GM12801 (cell line): ENCODE results near the gene VILL.

Experiments
- TF ChIP-seq, protein P1 (sequence below): IDR thresholded peaks from one replicate; pipeline ENCODE4 v1.5.1; 2011; ENCODE audit warnings: control low read depth; ENCODE audit not compliant: insufficient read length; ENCODE audit errors: extremely low read depth

The VILL gene

DNA sequence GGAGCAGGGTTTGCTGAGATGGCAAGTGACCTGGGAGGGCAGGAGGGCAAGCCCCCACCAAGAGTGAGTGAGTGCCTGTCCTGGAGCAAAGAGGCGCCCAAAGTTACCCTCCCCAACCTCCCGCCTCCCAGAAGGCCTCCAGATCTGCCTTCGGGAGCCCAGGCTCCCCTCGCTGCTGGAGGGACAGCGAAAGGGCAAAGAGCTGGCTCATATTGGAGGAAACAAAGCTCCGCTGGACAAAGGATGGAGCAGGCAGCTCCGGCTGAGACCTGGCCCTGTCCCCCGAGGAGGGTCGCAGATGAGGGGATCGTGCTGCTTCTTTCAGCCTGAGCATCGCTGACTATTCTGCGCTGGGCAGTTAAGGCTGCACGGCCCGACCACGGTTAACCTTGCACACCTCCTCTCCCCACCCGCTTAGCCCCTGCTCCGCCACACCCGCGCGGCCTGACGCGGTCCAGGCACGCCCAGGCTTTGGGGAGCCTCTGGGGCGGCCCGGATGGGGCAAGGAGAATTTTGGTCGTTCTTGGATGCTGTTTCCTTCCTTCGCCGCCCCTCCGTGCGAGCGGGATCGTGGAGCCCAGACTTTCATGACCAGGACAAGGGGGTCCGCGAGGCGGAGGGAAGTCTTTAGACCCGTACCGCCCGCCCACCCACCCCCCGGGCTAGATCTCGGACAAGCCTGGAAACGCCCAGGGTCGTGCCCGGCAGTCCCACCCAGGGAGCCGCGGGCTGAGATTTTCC, 38.2 kb downstream of the VILL start:
- TF ChIP-seq, protein P1, sequence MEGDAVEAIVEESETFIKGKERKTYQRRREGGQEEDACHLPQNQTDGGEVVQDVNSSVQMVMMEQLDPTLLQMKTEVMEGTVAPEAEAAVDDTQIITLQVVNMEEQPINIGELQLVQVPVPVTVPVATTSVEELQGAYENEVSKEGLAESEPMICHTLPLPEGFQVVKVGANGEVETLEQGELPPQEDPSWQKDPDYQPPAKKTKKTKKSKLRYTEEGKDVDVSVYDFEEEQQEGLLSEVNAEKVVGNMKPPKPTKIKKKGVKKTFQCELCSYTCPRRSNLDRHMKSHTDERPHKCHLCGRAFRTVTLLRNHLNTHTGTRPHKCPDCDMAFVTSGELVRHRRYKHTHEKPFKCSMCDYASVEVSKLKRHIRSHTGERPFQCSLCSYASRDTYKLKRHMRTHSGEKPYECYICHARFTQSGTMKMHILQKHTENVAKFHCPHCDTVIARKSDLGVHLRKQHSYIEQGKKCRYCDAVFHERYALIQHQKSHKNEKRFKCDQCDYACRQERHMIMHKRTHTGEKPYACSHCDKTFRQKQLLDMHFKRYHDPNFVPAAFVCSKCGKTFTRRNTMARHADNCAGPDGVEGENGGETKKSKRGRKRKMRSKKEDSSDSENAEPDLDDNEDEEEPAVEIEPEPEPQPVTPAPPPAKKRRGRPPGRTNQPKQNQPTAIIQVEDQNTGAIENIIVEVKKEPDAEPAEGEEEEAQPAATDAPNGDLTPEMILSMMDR = no peak

DNA sequence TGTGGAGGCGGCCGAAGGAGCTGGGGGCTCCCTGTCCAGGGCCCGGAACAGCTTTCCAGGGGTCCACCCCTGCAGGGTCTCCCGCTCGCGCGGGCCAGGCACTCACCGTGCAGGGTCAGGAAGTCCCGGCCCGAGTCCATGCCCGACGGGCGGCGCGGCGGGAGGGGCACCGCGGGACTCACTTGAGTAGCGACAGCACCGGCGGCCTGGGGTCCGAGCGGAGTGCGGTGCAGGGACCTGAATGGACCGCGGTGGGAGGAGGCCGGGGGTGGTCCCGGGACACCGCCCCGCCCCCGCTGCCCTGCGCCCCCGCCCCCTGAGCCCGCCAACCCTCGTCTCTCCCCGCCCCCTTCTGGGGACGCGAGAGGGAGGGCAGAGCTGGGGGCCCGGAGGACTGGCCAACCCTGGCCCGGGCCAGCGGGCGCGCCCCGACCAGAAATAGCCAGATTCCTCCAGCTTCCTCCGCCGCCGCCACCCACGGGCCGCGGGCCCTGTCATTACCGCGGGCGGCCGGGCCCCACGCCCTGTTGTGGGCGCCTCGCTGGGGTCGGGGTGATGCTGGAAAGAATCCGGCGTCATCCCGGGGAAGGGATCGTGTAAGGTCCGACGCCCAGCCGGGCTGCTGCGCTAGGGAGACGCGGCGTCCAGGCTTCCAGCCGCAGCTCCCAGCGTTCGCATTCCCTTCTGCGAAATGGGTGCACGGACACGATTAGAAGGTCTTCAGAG, 39.0 kb downstream of the VILL start, which contains the start of gene PLCD1:
Gene PLCD1 (minus strand): TSS at position 243 of the 726 bp plus-strand sequence. CDS start 103 bp downstream, at position 140.
- TF ChIP-seq, protein P1 = no peak

DNA sequence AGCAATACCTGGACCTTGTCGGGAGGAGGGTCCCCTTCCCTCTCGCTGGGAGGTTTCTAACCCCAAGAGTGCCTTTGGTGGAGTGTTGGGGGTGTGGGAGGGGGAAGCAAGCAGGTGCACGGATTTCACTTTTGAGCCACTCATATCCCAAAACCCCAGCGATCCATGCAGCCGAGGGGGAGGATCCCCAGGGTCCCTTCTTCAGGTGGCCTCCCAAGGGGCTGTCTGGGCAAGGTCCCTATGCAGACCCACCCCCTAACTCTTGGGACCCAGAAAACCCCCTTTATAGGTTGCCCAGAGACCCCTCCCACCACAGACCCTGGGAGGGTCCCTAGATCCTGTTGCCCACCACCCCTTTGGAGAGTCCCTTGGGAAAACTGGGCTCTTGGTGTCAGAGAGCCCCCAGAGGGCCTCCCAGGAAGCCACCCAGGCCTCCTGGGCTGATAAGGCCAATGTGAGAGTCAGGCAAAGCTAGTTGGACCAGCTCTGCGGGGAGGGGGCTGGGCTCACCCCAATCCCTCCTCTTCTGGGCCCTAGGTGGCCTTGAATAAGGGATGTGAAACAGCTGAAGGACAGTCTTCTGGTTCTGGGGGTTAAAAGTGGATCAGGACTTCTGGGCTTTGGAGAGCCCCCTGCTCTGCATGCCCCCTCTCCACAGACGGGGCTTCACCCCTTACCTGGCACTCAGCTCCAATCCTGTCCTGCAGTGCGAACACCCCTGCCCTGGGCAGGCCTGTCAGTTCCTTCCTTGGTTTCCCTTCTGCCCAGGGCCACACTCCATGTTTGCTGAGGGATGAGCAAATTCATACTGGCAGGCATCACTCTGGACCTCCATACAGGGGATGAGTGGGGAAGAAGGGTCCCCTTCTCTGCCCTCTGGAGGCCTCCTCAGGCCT, 39.8 kb downstream of the VILL start:
- TF ChIP-seq, protein P1 = no peak

DNA sequence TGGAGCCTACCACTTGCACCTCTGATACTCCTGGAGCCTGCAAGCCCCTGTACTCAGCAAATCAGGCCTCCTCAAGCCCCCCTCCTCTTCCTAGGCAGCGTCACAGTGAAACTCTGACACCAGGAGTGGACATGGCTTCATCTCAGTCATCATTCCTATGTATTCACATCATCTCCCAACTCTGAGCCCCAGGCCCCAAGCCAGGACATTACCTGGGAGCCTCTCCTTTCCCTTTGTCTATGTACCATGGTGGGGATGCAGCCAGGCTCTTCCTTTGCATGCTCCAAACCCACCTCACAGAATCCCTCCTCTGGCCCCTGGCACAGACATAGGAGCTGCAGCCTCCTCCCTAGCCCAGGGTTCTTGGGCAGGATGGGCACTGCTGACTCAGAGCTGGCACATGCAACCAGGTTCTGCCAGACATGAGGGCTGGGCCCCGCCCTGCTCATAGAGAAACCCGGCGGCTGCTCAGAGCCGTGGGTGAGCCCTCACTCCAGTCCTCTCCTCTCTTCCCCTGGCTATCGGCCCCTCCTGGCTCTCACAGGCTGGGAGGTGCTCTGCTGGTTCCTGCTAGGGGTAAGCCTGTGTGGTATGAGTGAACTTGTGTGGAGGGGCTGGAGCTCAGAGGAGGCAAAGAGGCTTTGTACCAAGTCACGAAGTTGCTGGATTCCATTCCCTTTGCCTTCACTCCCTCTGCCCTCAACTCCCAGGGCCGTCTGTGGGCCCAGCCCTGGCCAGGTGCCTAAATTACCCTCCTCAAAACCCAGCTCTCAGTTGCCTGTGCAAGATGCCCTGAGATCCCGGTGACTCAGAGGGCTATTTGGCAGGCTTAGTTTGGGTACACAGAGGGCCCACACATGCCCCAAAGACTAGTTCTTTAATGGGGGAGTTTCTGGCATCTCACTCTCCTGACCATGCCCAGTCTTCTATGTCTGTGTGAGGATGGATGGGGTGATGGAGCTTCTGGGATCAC, 40.7 kb downstream of the VILL start:
- TF ChIP-seq, protein P1 = no peak

DNA sequence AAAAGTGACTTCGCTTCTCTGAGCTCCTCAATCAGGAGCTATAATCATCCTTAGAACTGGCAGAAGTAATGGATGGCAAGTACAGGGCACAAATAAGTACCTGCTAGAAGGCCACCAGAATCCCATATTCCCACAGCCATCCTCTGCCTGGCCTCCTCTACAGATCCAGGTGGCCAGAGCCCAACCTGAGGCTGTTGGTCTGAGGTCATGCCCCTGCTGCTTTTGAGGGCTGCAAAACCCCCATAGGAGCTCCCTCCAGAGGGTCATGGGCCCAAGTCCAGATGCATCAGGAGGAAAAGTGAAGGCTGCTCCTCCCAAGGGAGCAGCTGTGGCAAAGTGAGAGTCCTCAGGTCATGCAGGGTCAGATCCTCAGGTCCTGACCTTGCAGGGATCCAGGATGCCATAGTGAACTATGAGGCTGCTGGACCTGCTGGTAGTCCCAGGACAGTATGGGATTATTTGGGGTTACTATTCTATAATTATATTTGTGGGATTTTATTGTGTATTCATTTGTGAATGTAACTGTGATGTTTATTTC, 41.8 kb downstream of the VILL start:
- TF ChIP-seq, protein P1 = no peak

DNA sequence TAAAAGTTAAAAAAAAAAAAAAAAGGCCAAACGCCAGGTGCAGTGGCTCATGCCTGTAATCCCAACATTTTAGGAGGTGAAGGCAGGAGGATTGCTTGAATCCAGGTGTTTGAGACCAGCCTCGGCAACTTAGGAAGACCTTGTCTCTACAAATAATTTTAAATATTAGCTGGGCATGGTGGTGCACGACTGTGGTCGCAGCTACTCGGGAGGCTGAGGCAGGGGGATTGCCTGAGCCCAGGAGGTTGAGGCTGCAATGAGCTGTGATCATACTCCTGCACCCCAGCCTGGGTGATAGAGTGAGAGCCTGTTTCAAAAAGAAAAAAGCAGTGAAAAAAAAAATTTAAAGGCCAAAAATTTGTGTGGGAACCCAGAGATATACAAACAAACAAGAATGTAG, 45.7 kb downstream of the VILL start:
- TF ChIP-seq, protein P1 = no peak
